22Rv1 (cell line): ENCODE results near the gene PLCB4.

ENCODE experiments used
- H3K27ac ChIP-seq: fragments of 450-650 bp; 2 replicates; pipeline ENCODE4 v1.5.1; 2017
- ZFX ChIP-seq: fragments of 450-650 bp; IDR thresholded peaks from 2 replicates; pipeline ENCODE4 v1.6.1; 2017; ENCODE audit warnings: antibody characterized with exemption, borderline replicate concordance
- TF ChIP-seq, protein P1 (sequence below): fragments of 450-650 bp; IDR thresholded peaks from 2 replicates; pipeline ENCODE4 v1.5.1; 2017; ENCODE audit warnings: mild to moderate bottlenecking

The PLCB4 gene

DNA sequence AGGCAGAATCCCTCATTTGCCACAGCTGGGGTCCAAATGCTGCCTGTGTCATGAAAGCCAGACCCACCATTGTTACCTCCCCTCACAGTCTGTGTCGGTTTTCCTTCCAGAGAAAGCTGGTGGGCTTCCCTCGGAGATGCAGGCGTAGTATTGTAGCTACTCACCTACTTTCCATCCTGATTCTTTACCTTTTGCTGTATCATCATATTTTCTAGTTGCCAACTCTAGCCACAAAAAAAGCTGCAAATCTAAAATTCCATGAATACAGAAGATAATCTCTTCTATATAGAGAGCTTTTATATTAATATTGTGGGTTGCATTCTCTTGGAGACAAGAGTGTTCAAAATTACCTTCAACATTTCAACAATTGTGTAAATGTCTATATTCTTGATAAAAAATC, 347.5 kb downstream of the PLCB4 start:
- TF ChIP-seq ZFX = no peak
- TF ChIP-seq, protein P1, sequence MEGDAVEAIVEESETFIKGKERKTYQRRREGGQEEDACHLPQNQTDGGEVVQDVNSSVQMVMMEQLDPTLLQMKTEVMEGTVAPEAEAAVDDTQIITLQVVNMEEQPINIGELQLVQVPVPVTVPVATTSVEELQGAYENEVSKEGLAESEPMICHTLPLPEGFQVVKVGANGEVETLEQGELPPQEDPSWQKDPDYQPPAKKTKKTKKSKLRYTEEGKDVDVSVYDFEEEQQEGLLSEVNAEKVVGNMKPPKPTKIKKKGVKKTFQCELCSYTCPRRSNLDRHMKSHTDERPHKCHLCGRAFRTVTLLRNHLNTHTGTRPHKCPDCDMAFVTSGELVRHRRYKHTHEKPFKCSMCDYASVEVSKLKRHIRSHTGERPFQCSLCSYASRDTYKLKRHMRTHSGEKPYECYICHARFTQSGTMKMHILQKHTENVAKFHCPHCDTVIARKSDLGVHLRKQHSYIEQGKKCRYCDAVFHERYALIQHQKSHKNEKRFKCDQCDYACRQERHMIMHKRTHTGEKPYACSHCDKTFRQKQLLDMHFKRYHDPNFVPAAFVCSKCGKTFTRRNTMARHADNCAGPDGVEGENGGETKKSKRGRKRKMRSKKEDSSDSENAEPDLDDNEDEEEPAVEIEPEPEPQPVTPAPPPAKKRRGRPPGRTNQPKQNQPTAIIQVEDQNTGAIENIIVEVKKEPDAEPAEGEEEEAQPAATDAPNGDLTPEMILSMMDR = no peak

DNA sequence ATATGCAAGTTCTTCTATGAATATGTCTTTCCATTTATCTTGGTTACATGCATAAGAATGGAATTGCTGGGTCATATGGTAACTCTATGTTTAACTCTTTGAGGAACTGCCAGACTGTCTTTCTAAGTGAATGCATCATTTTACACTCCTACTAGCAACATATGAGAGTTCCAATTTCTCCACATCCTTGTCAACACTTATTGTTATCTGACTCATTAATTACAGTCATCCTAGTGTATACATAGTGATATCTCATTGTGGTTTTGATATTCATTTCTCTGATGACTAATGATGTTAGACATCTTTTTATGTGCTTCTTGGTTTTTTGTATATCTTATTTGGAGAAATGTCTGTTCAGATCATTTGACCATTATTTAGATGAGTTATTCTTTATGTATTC, 348.8 kb downstream of the PLCB4 start:
- H3K27ac ChIP-seq = no peak overlapping the region
- no peak for TF ChIP-seq ZFX
- TF ChIP-seq, protein P1 = no peak

More for the DNA sequence above, 347.5 kb downstream of the PLCB4 start:
- no peak overlapping the region for H3K27ac ChIP-seq

DNA sequence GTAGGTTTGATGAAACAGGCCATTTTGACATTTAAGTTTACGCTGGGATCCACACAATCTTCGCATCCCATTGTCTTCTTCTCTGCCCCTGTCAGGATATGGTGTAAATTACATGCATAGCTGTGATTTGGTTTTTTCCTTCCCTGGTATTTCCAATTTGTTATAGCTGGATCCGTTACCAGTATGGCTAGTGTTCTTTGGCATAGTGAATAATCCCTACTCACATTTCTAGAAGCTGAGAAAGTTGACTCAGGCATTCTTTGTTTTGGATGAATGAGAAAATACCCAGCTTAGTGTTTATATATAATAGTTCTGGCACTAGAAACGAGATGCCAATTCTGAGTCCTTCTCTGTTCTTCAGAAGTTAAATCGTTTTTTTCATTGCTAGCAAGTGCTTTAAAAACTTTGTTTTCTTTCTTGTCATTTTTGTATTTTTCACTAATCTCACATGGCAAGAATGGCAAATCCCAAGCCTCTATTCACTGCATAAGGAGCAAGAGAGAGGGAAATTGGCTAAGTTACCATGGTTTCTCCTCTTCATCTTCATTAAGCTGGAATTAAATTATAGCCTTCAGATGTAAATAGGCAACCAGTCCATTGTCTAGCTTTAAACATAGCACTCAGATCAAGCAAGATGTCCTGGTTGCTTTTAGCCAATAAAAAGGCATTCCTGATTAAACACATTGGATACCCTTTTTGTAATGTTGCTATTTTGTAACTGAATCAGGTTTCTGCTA, 353.6 kb downstream of the PLCB4 start:
- H3K27ac ChIP-seq = no peak overlapping the region
- TF ChIP-seq ZFX = no peak
- TF ChIP-seq, protein P1 = no peak

DNA sequence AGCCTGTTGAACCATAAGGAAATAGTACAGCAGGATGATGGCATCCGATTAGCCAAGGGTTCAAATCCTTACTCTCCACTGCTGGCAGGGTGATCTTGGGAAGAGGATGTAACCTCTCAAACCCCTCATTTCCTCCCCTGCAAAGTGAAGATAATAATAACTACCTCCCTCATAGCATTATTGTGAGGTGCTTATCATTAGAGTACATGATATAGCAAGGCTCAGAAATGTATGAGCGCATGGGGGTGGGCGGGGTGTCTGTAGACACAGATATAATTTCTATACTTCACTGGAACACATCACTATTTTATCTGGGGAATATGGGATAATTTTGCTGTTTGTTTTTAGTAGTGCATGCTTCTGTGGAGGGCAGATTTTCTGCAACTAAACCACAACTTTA, 355.7 kb downstream of the PLCB4 start:
- TF ChIP-seq ZFX = no peak
- TF ChIP-seq, protein P1 = no peak
- no peak overlapping the region for H3K27ac ChIP-seq

DNA sequence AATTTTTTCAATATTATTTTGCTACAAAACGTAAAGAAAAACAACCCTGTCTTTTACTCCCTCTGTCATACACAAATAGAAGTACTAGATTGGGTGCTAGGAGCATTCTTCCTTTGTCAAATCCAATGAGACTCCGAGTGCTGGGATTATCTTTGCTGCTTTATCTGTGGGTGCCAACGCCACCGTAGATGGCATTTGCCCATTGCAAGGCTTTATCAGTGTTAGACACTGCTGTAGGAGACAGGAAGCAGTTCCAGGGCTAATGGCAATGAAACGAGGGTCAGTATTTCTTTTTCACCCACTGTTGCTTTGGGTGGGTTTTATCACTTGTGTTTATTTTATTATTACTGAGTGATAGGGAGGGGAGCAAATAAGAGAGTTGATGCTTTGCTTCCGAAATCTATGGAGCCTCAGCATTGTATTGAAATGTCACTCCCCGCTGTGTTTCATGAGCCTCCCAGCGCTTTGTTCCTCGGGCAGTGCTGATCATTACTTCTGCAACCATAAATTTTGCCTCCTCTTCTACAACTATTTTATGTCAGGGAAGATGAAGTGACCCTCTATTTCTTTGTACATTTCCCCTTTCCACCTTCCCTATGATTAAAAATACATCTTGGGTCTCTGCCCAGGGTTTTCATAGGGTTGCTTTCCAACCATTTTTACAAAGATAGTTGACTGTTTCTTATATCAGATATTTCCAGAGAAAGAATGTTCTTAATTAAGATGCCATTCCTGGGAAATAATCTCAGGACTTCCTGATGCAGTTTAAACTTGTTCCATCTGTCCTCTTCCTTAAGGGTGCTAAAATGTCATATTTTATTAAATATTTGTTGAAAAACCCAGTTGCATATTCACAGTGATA, 358.8 kb downstream of the PLCB4 start:
- no peak overlapping the region for H3K27ac ChIP-seq
- TF ChIP-seq ZFX = no peak
- TF ChIP-seq, protein P1 = no peak

DNA sequence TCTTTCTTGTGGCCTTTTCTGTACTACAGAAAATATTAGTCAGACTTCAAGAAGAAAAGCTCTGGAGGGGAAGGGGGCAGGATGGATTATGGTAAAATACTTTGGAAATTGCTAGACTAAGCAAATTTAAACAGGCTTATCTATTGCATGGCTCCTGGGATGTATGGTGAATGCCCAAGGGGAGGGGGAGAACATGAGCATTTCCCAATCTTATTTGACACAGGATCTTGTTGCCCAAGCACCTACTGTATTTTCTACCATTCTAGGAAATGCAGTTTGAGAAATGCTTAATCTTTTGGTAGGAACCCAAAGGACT, 359.4 kb downstream of the PLCB4 start:
- TF ChIP-seq, protein P1 = no peak
- no peak for TF ChIP-seq ZFX
- no peak overlapping the region for H3K27ac ChIP-seq

DNA sequence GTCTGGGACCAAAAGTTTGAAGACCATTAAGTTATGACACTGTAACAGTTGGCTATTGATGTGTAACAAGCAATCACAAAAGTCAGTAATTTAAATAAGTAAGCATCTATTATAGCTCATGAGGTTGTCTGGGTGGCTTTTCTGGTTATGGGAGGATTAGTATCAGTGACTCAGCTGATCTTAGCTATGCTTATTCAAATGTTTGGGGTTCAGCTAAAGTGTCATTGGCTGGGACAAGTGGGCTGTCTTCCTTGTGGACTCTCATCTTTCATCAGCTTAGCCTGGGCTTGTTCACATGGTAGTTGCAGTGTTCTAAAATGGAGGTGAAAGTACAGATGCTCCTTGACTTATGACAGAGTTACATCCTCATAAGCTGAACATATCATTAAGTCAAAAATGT, 370.9 kb downstream of the PLCB4 start:
- no peak for TF ChIP-seq ZFX
- TF ChIP-seq, protein P1 = no peak
- no peak overlapping the region for H3K27ac ChIP-seq
